Measurements from ENCODE around the gene LRRC4C. TPM values are rescaled to one million over a fixed set of nuclear protein-coding genes. Genes with fewer than 3 reads are reported as not detected.

The LRRC4C gene
- total RNA-seq, 4 donors from 2014 or later: 0.38 to 3.5 (median 0.95) TPM; not detected in 1

- DNase-seq (ENCODE audit: low spot score) (no peak), ATAC-seq (ENCODE audit: low FRiP score) (no peak)
- TF ChIP-seq CTCF (IDR thresholded peaks at IDR 0.05): no peak
These were observed 1326.0 kb downstream of the LRRC4C start for GRCh38 chr11:40133498-40133897.

GRCh38 chr11:40132912-40133311 is 1326.5 kb downstream of the LRRC4C start:
- no peak for TF ChIP-seq CTCF (IDR thresholded peaks at IDR 0.05)
- ATAC-seq (ENCODE audit: low FRiP score) (no peak), DNase-seq (ENCODE audit: low spot score) (no peak)

- no peak for TF ChIP-seq CTCF (IDR thresholded peaks at IDR 0.05)
- no peak for DNase-seq (ENCODE audit: low spot score)
- no peak for ATAC-seq (ENCODE audit: low FRiP score)
These were observed 1329.0 kb downstream of the LRRC4C start for GRCh38 chr11:40130427-40130826.

- ATAC-seq (ENCODE audit: low FRiP score) (no peak), DNase-seq (ENCODE audit: low spot score) (no peak)
- no peak for TF ChIP-seq CTCF (IDR thresholded peaks at IDR 0.05)
These were observed 1330.2 kb downstream of the LRRC4C start for GRCh38 chr11:40129266-40129665.

GRCh38 chr11:40125054-40125453 is 1334.4 kb downstream of the LRRC4C start:
- DNase-seq (ENCODE audit: low spot score) (no peak), ATAC-seq (ENCODE audit: low FRiP score) (no peak)
- TF ChIP-seq CTCF (IDR thresholded peaks at IDR 0.05): no peak

GRCh38 chr11:40119661-40120060 is 1339.8 kb downstream of the LRRC4C start:
- no peak for TF ChIP-seq CTCF (IDR thresholded peaks at IDR 0.05)
- ATAC-seq (ENCODE audit: low FRiP score) (no peak), DNase-seq (ENCODE audit: low spot score) (no peak)

GRCh38 chr11:40118780-40119179 is 1340.7 kb downstream of the LRRC4C start:
- DNase-seq (ENCODE audit: low spot score) (no peak), ATAC-seq (ENCODE audit: low FRiP score) (no peak)
- no peak for TF ChIP-seq CTCF (IDR thresholded peaks at IDR 0.05)

Measured in omental fat pad (tissue), 4 donors.